ENCODE data around the gene FMO2. TPM values are rescaled to one million over a fixed set of nuclear protein-coding genes. Genes with fewer than 3 reads are reported as not detected.

Gene FMO2
- total and polyA plus RNA-seq, 2 of the 8 experiments (the other 6 are each of a cell fraction or from before 2014, with no cell fraction given): not detected

DNA sequence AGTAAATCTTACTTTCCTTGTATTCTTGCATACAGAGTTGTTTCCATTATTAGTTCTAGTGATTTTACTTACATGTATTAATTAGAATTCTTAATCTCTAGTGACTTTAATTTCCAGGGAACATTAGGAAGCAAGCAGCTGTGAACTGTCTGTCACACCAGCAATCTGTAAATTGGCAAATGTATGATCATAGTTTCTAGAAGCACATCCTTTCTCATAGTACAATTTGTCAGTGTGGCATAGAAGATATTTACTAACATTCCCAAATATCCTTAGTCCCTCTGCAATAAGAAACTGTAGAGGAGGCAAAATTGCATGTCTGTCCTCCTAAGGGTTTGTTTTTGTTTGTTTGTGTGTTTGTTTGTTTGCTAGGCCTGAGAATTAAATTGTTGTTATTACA, 46.2 kb downstream of the FMO2 start (continued):
- TF ChIP-seq, protein P1, sequence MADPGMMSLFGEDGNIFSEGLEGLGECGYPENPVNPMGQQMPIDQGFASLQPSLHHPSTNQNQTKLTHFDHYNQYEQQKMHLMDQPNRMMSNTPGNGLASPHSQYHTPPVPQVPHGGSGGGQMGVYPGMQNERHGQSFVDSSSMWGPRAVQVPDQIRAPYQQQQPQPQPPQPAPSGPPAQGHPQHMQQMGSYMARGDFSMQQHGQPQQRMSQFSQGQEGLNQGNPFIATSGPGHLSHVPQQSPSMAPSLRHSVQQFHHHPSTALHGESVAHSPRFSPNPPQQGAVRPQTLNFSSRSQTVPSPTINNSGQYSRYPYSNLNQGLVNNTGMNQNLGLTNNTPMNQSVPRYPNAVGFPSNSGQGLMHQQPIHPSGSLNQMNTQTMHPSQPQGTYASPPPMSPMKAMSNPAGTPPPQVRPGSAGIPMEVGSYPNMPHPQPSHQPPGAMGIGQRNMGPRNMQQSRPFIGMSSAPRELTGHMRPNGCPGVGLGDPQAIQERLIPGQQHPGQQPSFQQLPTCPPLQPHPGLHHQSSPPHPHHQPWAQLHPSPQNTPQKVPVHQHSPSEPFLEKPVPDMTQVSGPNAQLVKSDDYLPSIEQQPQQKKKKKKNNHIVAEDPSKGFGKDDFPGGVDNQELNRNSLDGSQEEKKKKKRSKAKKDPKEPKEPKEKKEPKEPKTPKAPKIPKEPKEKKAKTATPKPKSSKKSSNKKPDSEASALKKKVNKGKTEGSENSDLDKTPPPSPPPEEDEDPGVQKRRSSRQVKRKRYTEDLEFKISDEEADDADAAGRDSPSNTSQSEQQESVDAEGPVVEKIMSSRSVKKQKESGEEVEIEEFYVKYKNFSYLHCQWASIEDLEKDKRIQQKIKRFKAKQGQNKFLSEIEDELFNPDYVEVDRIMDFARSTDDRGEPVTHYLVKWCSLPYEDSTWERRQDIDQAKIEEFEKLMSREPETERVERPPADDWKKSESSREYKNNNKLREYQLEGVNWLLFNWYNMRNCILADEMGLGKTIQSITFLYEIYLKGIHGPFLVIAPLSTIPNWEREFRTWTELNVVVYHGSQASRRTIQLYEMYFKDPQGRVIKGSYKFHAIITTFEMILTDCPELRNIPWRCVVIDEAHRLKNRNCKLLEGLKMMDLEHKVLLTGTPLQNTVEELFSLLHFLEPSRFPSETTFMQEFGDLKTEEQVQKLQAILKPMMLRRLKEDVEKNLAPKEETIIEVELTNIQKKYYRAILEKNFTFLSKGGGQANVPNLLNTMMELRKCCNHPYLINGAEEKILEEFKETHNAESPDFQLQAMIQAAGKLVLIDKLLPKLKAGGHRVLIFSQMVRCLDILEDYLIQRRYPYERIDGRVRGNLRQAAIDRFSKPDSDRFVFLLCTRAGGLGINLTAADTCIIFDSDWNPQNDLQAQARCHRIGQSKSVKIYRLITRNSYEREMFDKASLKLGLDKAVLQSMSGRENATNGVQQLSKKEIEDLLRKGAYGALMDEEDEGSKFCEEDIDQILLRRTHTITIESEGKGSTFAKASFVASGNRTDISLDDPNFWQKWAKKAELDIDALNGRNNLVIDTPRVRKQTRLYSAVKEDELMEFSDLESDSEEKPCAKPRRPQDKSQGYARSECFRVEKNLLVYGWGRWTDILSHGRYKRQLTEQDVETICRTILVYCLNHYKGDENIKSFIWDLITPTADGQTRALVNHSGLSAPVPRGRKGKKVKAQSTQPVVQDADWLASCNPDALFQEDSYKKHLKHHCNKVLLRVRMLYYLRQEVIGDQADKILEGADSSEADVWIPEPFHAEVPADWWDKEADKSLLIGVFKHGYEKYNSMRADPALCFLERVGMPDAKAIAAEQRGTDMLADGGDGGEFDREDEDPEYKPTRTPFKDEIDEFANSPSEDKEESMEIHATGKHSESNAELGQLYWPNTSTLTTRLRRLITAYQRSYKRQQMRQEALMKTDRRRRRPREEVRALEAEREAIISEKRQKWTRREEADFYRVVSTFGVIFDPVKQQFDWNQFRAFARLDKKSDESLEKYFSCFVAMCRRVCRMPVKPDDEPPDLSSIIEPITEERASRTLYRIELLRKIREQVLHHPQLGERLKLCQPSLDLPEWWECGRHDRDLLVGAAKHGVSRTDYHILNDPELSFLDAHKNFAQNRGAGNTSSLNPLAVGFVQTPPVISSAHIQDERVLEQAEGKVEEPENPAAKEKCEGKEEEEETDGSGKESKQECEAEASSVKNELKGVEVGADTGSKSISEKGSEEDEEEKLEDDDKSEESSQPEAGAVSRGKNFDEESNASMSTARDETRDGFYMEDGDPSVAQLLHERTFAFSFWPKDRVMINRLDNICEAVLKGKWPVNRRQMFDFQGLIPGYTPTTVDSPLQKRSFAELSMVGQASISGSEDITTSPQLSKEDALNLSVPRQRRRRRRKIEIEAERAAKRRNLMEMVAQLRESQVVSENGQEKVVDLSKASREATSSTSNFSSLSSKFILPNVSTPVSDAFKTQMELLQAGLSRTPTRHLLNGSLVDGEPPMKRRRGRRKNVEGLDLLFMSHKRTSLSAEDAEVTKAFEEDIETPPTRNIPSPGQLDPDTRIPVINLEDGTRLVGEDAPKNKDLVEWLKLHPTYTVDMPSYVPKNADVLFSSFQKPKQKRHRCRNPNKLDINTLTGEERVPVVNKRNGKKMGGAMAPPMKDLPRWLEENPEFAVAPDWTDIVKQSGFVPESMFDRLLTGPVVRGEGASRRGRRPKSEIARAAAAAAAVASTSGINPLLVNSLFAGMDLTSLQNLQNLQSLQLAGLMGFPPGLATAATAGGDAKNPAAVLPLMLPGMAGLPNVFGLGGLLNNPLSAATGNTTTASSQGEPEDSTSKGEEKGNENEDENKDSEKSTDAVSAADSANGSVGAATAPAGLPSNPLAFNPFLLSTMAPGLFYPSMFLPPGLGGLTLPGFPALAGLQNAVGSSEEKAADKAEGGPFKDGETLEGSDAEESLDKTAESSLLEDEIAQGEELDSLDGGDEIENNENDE (IDR thresholded peaks at IDR 0.05; ENCODE audit: insufficient replicate concordance, low read length): no peak
- no peak for TF ChIP-seq CHD1 (IDR thresholded peaks at IDR 0.05; ENCODE audit: low read depth, low read length)
- no peak for TF ChIP-seq CEBPB (IDR thresholded peaks at IDR 0.05; ENCODE audit: low read depth, low read length)
- TF ChIP-seq EZH2 (IDR thresholded peaks at IDR 0.05; ENCODE audit: low read depth, low read length, severe bottlenecking): no peak
- no peak for TF ChIP-seq RAD21 (IDR thresholded peaks at IDR 0.05 in 1 of 2, conservative IDR thresholded peaks at IDR 0.05 in 1 of 2; ENCODE audit: low read depth in 2 of 2, low read length in 2 of 2)
- no peak for TF ChIP-seq PHF8 (conservative IDR thresholded peaks at IDR 0.05; ENCODE audit: low read depth, low read length)
- TF ChIP-seq, protein P2, sequence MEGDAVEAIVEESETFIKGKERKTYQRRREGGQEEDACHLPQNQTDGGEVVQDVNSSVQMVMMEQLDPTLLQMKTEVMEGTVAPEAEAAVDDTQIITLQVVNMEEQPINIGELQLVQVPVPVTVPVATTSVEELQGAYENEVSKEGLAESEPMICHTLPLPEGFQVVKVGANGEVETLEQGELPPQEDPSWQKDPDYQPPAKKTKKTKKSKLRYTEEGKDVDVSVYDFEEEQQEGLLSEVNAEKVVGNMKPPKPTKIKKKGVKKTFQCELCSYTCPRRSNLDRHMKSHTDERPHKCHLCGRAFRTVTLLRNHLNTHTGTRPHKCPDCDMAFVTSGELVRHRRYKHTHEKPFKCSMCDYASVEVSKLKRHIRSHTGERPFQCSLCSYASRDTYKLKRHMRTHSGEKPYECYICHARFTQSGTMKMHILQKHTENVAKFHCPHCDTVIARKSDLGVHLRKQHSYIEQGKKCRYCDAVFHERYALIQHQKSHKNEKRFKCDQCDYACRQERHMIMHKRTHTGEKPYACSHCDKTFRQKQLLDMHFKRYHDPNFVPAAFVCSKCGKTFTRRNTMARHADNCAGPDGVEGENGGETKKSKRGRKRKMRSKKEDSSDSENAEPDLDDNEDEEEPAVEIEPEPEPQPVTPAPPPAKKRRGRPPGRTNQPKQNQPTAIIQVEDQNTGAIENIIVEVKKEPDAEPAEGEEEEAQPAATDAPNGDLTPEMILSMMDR (IDR thresholded peaks at IDR 0.05; ENCODE audit: control extremely low read depth in 1 of 3, insufficient read depth in 1 of 3, low read depth in 1 of 3, low read length in 3 of 3): no peak
- no peak for TF ChIP-seq POU5F1 (IDR thresholded peaks at IDR 0.05; ENCODE audit: low read depth, low read length)
- no peak for TF ChIP-seq TBP (IDR thresholded peaks at IDR 0.05; ENCODE audit: low read depth, low read length)

Data from H1 (cell line).